HCT116 (cell line): ENCODE data around the gene PPP1R12B. TPM values are rescaled to one million over a fixed set of nuclear protein-coding genes. Genes with fewer than 3 reads are reported as not detected.

ENCODE experiments used
- ATAC-seq: fragments of 200-7000 bp; cut with Tn5 transposase; 2 replicates; pipeline ENCODE4 v1.9.1; 2020; ENCODE audit warnings: mild to moderate bottlenecking, moderate library complexity
- BruUV-seq: library from RNA; stranded (reverse); fragments of 400-500 nt; replicated peaks from 2 replicates; lab custom pipeline; 2021; lab: Mats Ljungman, UMichigan
- CTCF ChIA-PET: fragments of 300-600 bp; sonication (Branson Sonifier 250); formaldehyde crosslinking; loops from one replicate; lab custom pipeline; 2021; ENCODE audit warnings: antibody characterized with exemption; lab: Charles Lee
- POLR2A ChIA-PET: fragments of 300-600, 350-600 bp; sonication (Branson Sonifier 250); formaldehyde crosslinking; loops from one replicate; lab custom pipeline; 2021; ENCODE audit warnings: antibody characterized with exemption; lab: Charles Lee
- RAD21 ChIA-PET, 2 experiments: fragments of 300-600 bp; sonication (Branson Sonifier 250); formaldehyde crosslinking; loops; one replicate each; lab custom pipeline; 2023; ENCODE audit warnings: low total read pairs in 2 of 2; ENCODE audit not compliant: uncharacterized antibody in 2 of 2, unreplicated experiment in 2 of 2, low non-redundant PET in 1 of 2; lab: Charles Lee
- DNase-seq: peaks from one replicate; pipeline ENCODE4 v3.0.0-alpha.2; 2010; ENCODE audit warnings: low read depth, low spot score
- H2AFZ ChIP-seq: fragments of 200-600 bp; shearing (Covaris generic), sonication (generic); 2 replicates; pipeline ENCODE4 v1.6.1; 2017; ENCODE audit warnings: low read depth, mixed run types, mixed read lengths, antibody characterized with exemption, low read length; ENCODE audit not compliant: poor library complexity, severe bottlenecking
- H3K27ac ChIP-seq: 2 replicates; pipeline ENCODE4 v1.5.1; 2012; ENCODE audit warnings: low read depth, low read length
- H3K27me3 ChIP-seq: fragments of 200-600 bp; sonication (generic); 2 replicates; pipeline ENCODE4 v1.6.1; 2016; ENCODE audit warnings: mixed run types, low read length, mixed read lengths; ENCODE audit not compliant: insufficient read depth
- H3K36me3 ChIP-seq, 2 experiments: fragments of 200-500 bp in 1 of 2; fragments of 200-600 bp in 1 of 2; sonication (Bioruptor generic) in 1 of 2; sonication (generic) in 1 of 2; 2 replicates each; pipeline versions ENCODE4 v1.5.1 to v1.6.1; 2014 to 2016; ENCODE audit warnings: low read length in 2 of 2, inconsistent platforms in 1 of 2, mixed read lengths in 1 of 2, mixed run types in 1 of 2; ENCODE audit not compliant: insufficient read depth in 2 of 2, control insufficient read depth in 1 of 2
- H3K4me1 ChIP-seq, 2 experiments: fragments of 200-600 bp in 1 of 2; sonication (generic) in 1 of 2; 2 replicates each; pipeline versions ENCODE4 v1.5.1 to v1.6.1; 2012 to 2017; ENCODE audit warnings: low read length in 2 of 2, inconsistent platforms in 1 of 2, mild to moderate bottlenecking in 1 of 2, mixed read lengths in 1 of 2, mixed run types in 1 of 2, moderate library complexity in 1 of 2; ENCODE audit not compliant: insufficient read depth in 2 of 2, control insufficient read depth in 1 of 2
- H3K4me2 ChIP-seq: fragments of 200-600 bp; sonication (generic); 2 replicates; pipeline ENCODE4 v1.6.1; 2017; ENCODE audit warnings: mixed run types, low read length, mixed read lengths
- H3K4me3 ChIP-seq, 2 experiments: fragments of 200-600 bp in 1 of 2; sonication (generic) in 1 of 2; replicated peaks in 1 of 2; 2 replicates each; pipeline ENCODE4 v1.5.1; 2011 to 2016; ENCODE audit warnings: low read length in 2 of 2, control low read depth in 1 of 2, low read depth in 1 of 2, mild to moderate bottlenecking in 1 of 2, mixed read lengths in 1 of 2, mixed run types in 1 of 2
- H3K79me2 ChIP-seq: fragments of 200-600 bp; sonication (generic); 2 replicates; pipeline ENCODE4 v1.6.1; 2017; ENCODE audit warnings: mild to moderate bottlenecking, mixed run types, low read length, moderate library complexity, mixed read lengths; ENCODE audit not compliant: insufficient read depth
- H3K9ac ChIP-seq: fragments of 200-600 bp; sonication (generic); 2 replicates; pipeline ENCODE4 v1.6.1; 2016; ENCODE audit warnings: low read length, mixed read lengths
- H3K9me2 ChIP-seq: fragments of 200-600 bp; sonication (generic), shearing (Covaris generic); 2 replicates; pipeline ENCODE4 v1.6.1; 2017; ENCODE audit warnings: mixed run types, mild to moderate bottlenecking, moderate library complexity; ENCODE audit not compliant: insufficient read depth
- H3K9me3 ChIP-seq, 2 experiments: fragments of 200-500 bp in 1 of 2; fragments of 200-600 bp in 1 of 2; sonication (Bioruptor generic) in 1 of 2; sonication (generic) in 1 of 2; 2 replicates each; pipeline ENCODE4 v1.6.1; 2014 to 2017; ENCODE audit warnings: low read length in 2 of 2, mixed read lengths in 2 of 2, inconsistent platforms in 1 of 2, low read depth in 1 of 2, mild to moderate bottlenecking in 1 of 2, mixed run types in 1 of 2, moderate library complexity in 1 of 2; ENCODE audit not compliant: control insufficient read depth in 1 of 2, insufficient read depth in 1 of 2
- H4K20me1 ChIP-seq: fragments of 200-600 bp; sonication (generic), shearing (Covaris generic); 2 replicates; pipeline ENCODE4 v1.6.1; 2017; ENCODE audit warnings: mixed run types, mild to moderate bottlenecking, moderate library complexity; ENCODE audit not compliant: insufficient read depth
- CBX3 ChIP-seq: IDR thresholded peaks from 2 replicates; pipeline ENCODE4 v1.6.1; 2012; ENCODE audit warnings: low read depth
- CEBPB ChIP-seq: IDR thresholded peaks from 2 replicates; pipeline ENCODE4 v1.6.1; 2012; ENCODE audit warnings: low read depth
- CTCF ChIP-seq, 3 experiments: fragments of 200-600 bp in 1 of 3; sonication (generic) in 1 of 3; IDR thresholded peaks in 2 of 3; conservative IDR thresholded peaks in 1 of 3; 2 replicates each; pipeline ENCODE4 v1.5.1; 2012 to 2017; ENCODE audit warnings: low read depth in 2 of 3, low read length in 2 of 3, antibody characterized with exemption in 1 of 3, borderline replicate concordance in 1 of 3, control low read depth in 1 of 3, mild to moderate bottlenecking in 1 of 3, mixed read lengths in 1 of 3, mixed run types in 1 of 3, moderate library complexity in 1 of 3; ENCODE audit not compliant: insufficient read depth in 1 of 3
- EGR1 ChIP-seq: IDR thresholded peaks from 2 replicates; pipeline ENCODE4 v1.6.1; 2012; ENCODE audit warnings: low read depth
- ELF1 ChIP-seq: IDR thresholded peaks from 2 replicates; pipeline ENCODE4 v1.6.1; 2012; ENCODE audit warnings: low read depth, borderline replicate concordance
- EZH2 ChIP-seq: fragments of 200-600 bp; sonication (generic); IDR thresholded peaks from 2 replicates; pipeline ENCODE4 v1.6.1; 2017; ENCODE audit warnings: antibody characterized with exemption, mixed run types
- EZH2phosphoT487 ChIP-seq: fragments of 200-600 bp; IDR thresholded peaks from 2 replicates; pipeline ENCODE4 v1.6.1; 2018; ENCODE audit warnings: antibody characterized with exemption, borderline replicate concordance
- FOSL1 ChIP-seq: IDR thresholded peaks from 2 replicates; pipeline ENCODE4 v1.6.1; 2012; ENCODE audit warnings: low read depth
- JUND ChIP-seq: IDR thresholded peaks from 2 replicates; pipeline ENCODE4 v1.6.1; 2012
- MAX ChIP-seq: IDR thresholded peaks from 2 replicates; pipeline ENCODE4 v1.6.1; 2012
- POLR2AphosphoS5 ChIP-seq: IDR thresholded peaks from 2 replicates; pipeline ENCODE4 v1.6.1; 2011; ENCODE audit warnings: mild to moderate bottlenecking, low read depth, low read length, moderate library complexity
- RAD21 ChIP-seq: IDR thresholded peaks from 2 replicates; pipeline ENCODE4 v1.6.1; 2012; ENCODE audit warnings: low read depth, mild to moderate bottlenecking
- SIN3A ChIP-seq: IDR thresholded peaks from 2 replicates; pipeline ENCODE4 v1.6.1; 2012; ENCODE audit warnings: low read depth
- SP1 ChIP-seq: IDR thresholded peaks from 2 replicates; pipeline ENCODE4 v1.6.1; 2012; ENCODE audit warnings: low read depth
- SRF ChIP-seq: IDR thresholded peaks from 2 replicates; pipeline ENCODE4 v1.6.1; 2012; ENCODE audit warnings: low read depth
- ZBTB33 ChIP-seq: IDR thresholded peaks from 2 replicates; pipeline ENCODE4 v1.6.1; 2011; ENCODE audit warnings: mild to moderate bottlenecking, low read length, moderate library complexity; ENCODE audit not compliant: insufficient replicate concordance; ENCODE audit errors: extremely low read depth
- ZFX ChIP-seq: fragments of 450-650 bp; IDR thresholded peaks from 2 replicates; pipeline ENCODE4 v1.6.1; 2017
- ZNF274 ChIP-seq: fragments of 200-500 bp; sonication (Bioruptor generic); IDR thresholded peaks from 2 replicates; pipeline ENCODE4 v1.6.1; 2014; ENCODE audit warnings: mild to moderate bottlenecking, low read depth, low read length, inconsistent platforms
- intact Hi-C: fragments of 100-400 bp; cut with micrococcal nuclease; formaldehyde crosslinking; loops from 2 replicates; pipeline ENCODE4 v1.10.0; 2022
- total RNA-seq: library from RNA; stranded (reverse); gene quantifications from one replicate; pipeline ENCODE4 v1.2.1, GENCODE V29; 2021; ENCODE audit not compliant: unreplicated experiment
- TF ChIP-seq, protein P1 (sequence below): IDR thresholded peaks from 2 replicates; pipeline ENCODE4 v1.6.1; 2012

PPP1R12B gene
- total RNA-seq, 1 experiment from 2014 or later: 14.3 TPM

- Histone ChIP-seq H2AFZ (no peak overlapping the region), H3K9me3 (no peaks in the 10 kb centered on the region), H3K27me3 (no peaks in the 10 kb centered on the region), H3K27ac (no peak overlapping the region), H3K4me1 (peaks cover 0 to 13% of the 10 kb centered on the region in 2 experiments; a peak in 2 of 4 replicates), H3K4me2 (no peak overlapping the region), H3K36me3 (no peaks in the 10 kb centered on the region), H4K20me1 (no peaks in the 10 kb centered on the region), H3K9me2 (no peaks in the 10 kb centered on the region), H3K9ac (no peak overlapping the region), H3K79me2 (peaks cover 17% of the 10 kb centered on the region), H3K4me3 (no peak overlapping the region)
- DNase-seq (no peak), ATAC-seq (no peak)
- CTCF ChIA-PET: no interaction called here
- intact Hi-C loops: no loop called here
- no TSS peak for BruUV-seq
- POLR2A ChIA-PET: no interaction called here
- TF ChIP-seq RAD21: no peak
- TF ChIP-seq EZH2phosphoT487: no peak
- no peak for TF ChIP-seq CEBPB
- no peak for TF ChIP-seq ZBTB33
- TF ChIP-seq ELF1: no peak
- TF ChIP-seq ZFX: no peak
- TF ChIP-seq POLR2AphosphoS5: no peak
- no peak for TF ChIP-seq JUND
- no peak for TF ChIP-seq CBX3
- no peak for TF ChIP-seq SP1
- TF ChIP-seq MAX: no peak
- TF ChIP-seq SIN3A: no peak
- TF ChIP-seq CTCF (IDR thresholded peaks at IDR 0.05 in 2 of 3, conservative IDR thresholded peaks at IDR 0.05 in 1 of 3; ENCODE audit: borderline replicate concordance in 1 of 3, insufficient read depth in 1 of 3, low read depth in 2 of 3, low read length in 2 of 3): no peak
- TF ChIP-seq, protein P1, sequence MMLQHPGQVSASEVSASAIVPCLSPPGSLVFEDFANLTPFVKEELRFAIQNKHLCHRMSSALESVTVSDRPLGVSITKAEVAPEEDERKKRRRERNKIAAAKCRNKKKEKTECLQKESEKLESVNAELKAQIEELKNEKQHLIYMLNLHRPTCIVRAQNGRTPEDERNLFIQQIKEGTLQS: no peak
- TF ChIP-seq SRF: no peak
- no peak for TF ChIP-seq FOSL1
- no peak for TF ChIP-seq ZNF274
- no peak for TF ChIP-seq EZH2
- TF ChIP-seq EGR1: no peak
- RAD21 ChIA-PET: no interaction called here
These were observed 9.0 kb downstream of the PPP1R12B start for GRCh38 chr1:202357506-202357905.
